ENCODE data around the gene SORBS1.
A peak's percentile ranks its signal among the peaks of the same experiment; 100 is the strongest.

DNA sequence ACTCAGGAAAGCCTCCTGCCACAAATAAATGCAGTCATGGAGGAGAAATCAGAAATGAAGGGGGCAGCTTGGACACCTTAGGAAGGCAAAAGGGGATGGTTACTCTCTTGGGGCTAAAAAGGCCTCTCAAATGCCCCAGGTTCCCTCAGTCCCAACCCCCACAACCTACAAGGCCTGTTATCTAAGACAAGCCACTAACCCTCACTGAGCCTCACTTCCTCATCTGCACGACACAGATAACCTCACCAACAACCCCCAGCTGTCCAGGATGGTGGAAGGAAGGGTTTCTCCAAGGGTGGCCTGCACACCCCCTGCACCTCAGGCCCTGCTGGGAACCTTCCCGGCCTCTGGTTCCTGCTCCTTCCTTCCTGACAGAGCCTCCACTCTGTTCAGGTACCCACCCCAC is 29.2 kb downstream of the SORBS1 start:
- TF ChIP-seq POLR2A (IDR thresholded peaks at IDR 0.05; ENCODE audit: low read length), result no peak
- peak; percentile 84 for TF ChIP-seq GATA1 (IDR thresholded peaks at IDR 0.05; ENCODE audit: low read depth, low read length)
